ENCODE results near the gene AFAP1.

The AFAP1 gene

GRCh38 chr4:7873881-7874280, 65.8 kb downstream of the AFAP1 start:
- no peak for DNase-seq (ENCODE audit: extremely low spot score, insufficient read length, low read depth)
- no peak for FAIRE-seq

DNA sequence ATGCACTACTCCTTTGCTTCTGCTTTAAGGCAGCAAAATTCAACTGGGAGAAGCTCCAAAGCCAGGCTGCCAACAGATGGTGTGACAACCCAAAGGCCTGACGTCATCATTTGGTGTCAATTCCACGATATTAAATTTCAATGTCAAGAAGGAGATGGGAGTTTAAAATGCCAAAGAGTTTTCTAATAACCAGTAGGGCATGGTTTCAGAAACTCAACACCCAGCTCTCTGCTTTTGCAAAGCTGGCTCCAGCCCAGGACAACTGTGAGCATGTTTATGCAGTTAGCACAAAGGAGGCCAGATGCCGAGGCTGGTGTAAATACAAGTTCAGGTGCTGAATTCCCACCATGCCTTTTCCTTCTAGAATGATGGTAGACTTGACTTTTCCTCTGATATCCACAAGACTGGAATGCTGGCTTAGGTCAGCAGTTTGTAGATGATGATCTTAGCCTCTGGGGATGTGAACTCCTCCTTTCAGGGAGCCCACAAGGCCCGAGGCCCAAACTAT, 67.3 kb downstream of the AFAP1 start:
- DNase-seq (ENCODE audit: extremely low spot score, insufficient read length, low read depth) (no peak), FAIRE-seq (no peak)

DNA sequence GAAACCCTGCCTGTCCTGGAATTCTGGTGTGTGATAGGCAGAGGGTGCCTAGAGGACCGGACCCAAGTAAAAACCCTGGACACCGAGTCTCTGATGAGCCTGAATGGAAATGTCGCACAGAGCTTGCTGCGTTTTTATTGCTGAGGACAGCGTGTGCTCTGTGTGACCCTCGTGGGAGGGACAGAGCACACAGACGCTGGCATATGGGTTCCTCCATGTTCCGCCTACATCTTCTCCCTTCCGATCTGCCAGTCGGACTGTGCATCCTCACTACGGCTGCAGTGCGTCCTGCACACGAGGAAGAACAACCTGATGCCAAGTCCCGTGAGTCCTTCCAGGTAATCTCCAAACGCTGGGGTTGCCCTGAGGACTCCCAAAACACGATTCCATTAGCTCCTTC, 68.3 kb downstream of the AFAP1 start:
- no peak for DNase-seq (ENCODE audit: extremely low spot score, insufficient read length, low read depth)
- no peak for FAIRE-seq

- DNase-seq (ENCODE audit: extremely low spot score, insufficient read length, low read depth) (no peak), FAIRE-seq (no peak)
Measured at GRCh38 chr4:7868892-7869471, 70.7 kb downstream of the AFAP1 start.

DNA sequence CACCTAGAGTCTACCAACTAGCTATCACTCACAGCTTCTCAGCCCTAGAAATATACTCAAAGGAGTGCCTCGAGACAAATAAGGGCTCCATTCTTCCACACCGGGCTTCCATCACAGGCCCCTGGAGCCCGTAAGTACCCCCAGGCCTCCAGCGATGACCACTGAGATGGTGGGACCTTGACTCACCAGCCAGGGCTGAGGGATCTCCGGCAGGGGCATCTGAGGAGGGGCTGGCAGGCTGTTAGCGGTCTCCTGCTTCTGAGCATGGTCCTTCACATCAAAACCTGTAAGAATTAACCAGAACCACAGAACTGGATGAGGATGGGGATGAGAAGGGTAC, 71.3 kb downstream of the AFAP1 start:
- FAIRE-seq (no peak), DNase-seq (ENCODE audit: extremely low spot score, insufficient read length, low read depth) (no peak)

DNA sequence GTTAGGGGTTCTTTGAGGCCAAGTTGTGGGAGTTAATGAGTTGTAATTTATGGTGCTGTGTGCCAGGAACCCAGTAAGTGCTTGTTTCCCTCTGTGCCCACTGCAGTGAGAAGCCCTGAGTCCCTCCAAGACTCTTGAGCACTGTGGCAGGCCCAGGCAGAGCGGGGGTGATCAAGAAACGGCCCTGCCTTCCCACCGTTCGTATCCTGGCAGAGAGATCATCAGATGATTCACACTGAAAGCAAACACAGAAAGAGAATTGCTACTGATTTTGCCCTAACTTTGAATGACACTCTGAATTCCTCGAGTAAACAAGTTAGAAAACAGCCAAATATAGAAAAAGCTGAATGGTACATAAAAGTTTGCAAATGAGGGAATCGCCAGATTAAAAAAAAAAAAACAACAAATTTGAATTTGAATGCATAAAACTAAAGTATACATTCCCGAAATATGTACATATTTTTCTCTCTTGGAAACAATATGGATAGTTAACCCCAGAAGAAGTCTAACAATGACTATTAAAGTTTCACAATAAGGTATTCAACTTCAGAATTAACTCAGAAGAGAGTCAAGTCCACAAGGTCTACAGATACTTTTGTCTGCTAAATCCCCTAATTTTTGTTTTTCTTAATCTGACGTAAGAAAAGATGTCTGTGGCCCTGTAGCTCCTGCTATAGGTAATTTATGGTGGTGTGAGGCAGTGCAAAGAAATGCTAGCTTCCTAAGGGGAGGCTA, 71.8 kb downstream of the AFAP1 start:
- FAIRE-seq, result no peak
- DNase-seq (ENCODE audit: extremely low spot score, insufficient read length, low read depth), result no peak

- no peak for FAIRE-seq
- no peak for DNase-seq (ENCODE audit: extremely low spot score, insufficient read length, low read depth)
Measured at GRCh38 chr4:7867191-7867590, 72.5 kb downstream of the AFAP1 start.

DNA sequence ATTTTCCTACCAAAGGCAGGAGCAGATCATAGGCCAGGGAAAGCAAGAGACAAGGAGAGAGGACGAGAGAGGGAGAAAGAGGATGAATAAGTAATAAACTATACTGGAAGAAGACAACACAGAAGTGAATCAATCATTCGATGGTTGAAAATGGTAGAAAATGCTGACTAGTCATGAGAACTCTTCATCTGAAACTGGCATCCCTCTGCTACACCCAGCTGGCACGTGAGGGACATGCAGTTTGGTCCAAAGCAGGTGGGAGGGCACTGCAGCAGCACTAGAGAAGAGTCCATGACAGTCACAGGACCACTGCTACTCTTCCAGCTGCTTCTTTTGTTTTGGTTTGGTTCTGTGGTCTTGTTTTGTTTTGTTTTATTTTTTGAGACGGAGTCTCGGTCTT, 74.1 kb downstream of the AFAP1 start:
- FAIRE-seq (no peak), DNase-seq (ENCODE audit: extremely low spot score, insufficient read length, low read depth) (no peak)

GRCh38 chr4:7864685-7865084, 75.0 kb downstream of the AFAP1 start:
- FAIRE-seq, result no peak
- DNase-seq (ENCODE audit: extremely low spot score, insufficient read length, low read depth), result no peak

DNA sequence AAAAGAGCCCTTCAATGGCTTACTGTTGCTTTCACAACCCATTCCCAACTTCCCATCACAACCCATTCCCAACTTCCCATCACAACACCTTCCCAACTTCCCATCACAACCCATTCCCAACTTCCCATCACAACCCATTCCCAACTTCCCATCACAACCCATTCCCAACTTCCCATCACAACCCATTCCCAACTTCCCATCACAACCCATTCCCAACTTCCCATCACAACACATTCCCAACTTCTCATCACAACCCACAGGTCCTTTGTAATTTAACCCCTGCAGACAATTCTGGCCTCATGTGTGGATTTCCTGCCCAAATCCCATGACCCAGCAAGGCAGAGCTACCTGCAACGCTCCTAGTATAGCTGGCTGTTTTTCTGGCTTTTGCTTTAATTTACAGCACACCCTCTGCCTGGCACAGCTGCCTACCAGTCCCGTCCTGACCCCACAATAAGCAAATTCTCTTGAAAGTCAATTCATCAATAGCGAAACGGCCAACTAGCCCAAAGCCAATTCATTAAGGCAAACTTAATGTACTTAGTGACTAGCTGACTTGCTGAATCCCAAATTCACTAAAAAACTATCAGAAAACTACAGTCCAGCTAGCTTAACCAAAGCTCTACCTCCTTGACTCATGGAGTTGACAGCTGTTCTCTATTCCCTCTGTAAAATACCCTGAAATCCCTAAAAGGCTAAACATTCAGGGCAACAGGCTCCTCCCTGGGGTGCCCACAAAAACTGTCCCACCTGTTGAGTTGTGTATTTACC, 75.6 kb downstream of the AFAP1 start:
- FAIRE-seq (peak; percentile 64), DNase-seq (ENCODE audit: extremely low spot score, insufficient read length, low read depth) (no peak)

- FAIRE-seq, result no peak
Measured at GRCh38 chr4:7862561-7863192, 77.0 kb downstream of the AFAP1 start.

GRCh38 chr4:7861440-7861881, 78.2 kb downstream of the AFAP1 start:
- no peak for DNase-seq (ENCODE audit: extremely low spot score, insufficient read length, low read depth)
- no peak for FAIRE-seq

More at GRCh38 chr4:7862561-7863192, 77.0 kb downstream of the AFAP1 start:
- DNase-seq (ENCODE audit: extremely low spot score, insufficient read length, low read depth), result no peak

DNA sequence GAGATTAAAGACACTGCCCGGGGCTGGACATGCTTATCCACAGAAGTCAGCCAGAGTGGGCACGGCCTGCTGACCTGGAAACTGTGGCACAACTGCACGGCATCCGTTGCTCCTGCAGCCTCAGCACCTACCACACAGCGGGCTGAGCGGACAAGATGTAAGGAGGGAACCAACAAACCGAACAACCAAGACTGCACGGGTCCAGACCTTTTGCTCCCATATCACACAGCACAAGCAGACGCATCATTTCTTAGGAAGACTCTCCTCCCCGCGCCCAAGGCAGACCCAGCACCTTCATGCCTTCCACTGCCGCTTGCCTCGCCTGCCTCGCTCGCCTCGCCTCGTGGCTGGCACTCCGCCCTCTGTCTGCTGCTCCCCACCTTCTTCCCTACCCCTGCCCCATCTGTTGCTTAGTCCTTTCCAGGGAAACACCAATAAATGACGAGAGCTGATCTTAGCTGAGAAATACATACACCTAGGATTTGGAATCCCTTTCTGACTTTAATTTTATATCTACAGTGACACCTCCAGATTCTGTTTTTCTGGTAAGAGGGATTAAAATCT, 79.0 kb downstream of the AFAP1 start:
- FAIRE-seq, result no peak
- DNase-seq (ENCODE audit: extremely low spot score, insufficient read length, low read depth), result no peak

DNA sequence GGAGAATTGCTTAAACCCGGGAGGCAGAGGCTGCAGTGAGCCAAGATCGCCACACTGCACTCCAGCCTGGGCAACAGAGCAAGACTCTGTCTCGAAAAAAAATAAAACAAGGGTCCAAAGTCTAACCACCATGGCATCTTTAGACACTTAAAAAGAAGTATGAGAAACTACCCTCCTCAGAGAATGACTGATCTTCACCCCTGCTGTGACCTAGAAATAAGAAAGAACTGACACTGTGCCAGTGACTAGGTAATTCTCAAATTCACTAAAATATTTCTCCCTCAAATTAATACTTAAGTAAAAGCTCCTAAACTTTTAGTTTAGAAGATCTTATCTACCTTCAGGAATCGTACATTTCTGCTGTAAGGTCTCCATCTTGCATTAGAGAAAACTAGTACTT, 80.3 kb downstream of the AFAP1 start:
- no peak for FAIRE-seq
- DNase-seq (ENCODE audit: extremely low spot score, insufficient read length, low read depth), result no peak

DNA sequence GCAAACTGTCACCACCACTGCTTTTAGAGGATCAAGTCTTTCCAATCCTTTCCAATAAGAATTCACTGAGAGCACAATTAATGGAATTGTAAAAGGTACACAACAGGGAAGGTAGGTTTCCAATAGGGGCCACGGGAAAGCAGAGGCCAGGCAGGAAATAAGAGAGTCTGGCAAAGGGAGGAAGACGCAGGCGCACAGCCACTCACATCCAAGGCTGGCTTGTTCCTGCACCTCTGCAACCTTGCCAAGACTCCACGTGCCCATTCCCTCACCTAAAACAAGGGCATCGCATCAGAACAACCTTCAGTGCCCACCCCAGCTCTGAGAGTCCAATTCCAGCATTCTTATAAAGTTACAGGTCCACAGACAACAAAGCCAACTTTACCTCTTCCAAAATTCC, 81.2 kb downstream of the AFAP1 start:
- DNase-seq (ENCODE audit: extremely low spot score, insufficient read length, low read depth), result no peak
- FAIRE-seq, result no peak

GRCh38 chr4:7857993-7858392, 81.7 kb downstream of the AFAP1 start:
- DNase-seq (ENCODE audit: extremely low spot score, insufficient read length, low read depth) (no peak), FAIRE-seq (no peak)

GRCh38 chr4:7857238-7857701, 82.4 kb downstream of the AFAP1 start:
- no peak for FAIRE-seq
- no peak for DNase-seq (ENCODE audit: extremely low spot score, insufficient read length, low read depth)

DNA sequence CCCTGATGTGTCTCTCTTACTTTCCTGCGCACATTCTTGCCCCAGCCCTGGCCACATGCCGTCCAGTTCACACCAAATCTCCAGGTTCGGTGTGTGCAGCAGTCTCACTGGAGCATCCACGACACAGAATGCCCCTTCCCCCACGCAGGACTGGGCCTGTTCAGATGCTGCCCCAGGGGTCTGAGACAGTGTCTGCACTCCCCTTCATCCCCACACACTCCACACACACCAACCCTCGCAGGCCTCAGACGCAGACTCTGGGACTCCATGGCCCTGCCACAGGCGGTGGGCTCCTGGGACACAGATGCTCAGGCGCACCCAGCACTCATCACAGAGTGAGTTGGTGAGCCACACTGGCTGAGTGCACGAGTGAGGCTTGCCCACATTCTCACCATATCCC, 83.9 kb downstream of the AFAP1 start:
- DNase-seq (ENCODE audit: extremely low spot score, insufficient read length, low read depth), result no peak
- no peak for FAIRE-seq

DNA sequence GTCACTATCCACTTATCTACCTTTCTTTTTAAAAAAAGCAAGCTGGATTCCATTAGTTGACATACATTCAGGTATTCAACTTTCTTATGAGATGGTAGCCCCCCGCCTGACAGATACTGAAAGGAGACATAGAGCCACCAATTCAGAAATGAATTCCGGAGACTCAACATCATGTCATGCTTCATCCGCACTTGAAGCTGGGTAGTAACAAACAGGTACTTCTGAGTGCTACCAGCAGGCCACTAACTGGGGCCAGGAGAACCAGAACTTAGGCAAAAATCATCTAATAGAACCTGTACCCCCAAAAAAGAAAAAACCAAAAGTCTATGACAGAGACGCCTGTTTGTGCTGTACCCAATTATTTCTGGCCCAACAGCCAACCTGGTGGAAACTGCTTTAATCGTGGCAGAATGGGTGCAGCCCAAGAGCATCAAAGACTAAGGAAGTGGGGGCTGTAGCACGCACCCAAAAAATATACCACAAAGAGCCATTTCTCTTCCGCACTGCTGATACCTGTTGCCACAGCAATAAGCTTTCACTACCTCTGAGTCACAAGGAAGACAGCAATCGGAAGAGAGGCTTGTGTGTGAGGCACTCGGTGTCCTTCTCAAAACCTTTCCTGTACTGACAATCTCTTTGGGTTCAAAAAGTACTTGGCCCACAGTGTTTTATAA, 84.8 kb downstream of the AFAP1 start:
- FAIRE-seq (no peak), DNase-seq (ENCODE audit: extremely low spot score, insufficient read length, low read depth) (no peak)

DNA sequence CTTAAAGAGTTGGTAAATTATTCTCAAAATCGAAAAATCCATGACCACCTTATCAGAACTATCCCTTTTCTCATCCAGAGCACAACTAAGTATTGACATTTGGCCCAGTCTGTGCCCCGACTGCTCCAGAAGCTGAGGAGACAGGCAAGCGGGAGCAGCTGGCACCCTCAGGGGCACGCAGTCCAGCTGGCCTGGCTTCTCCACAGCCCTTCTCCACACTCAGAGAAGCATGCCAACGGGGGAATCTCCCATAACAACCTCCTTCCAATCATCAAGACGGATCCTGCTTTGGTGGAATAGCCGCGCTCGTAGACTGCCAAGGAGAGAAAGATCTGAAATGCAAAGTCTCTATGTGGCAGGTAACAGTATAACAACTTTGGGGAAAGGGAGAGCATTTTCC, 85.4 kb downstream of the AFAP1 start:
- FAIRE-seq, result no peak
- no peak for DNase-seq (ENCODE audit: extremely low spot score, insufficient read length, low read depth)
